ENCODE results near the gene FGGY.
"Not testable (repeated sequence)": the region's sequence is repeated elsewhere in the genome, so short reads cannot be mapped to it uniquely, and the experiment has no call there.

DNA sequence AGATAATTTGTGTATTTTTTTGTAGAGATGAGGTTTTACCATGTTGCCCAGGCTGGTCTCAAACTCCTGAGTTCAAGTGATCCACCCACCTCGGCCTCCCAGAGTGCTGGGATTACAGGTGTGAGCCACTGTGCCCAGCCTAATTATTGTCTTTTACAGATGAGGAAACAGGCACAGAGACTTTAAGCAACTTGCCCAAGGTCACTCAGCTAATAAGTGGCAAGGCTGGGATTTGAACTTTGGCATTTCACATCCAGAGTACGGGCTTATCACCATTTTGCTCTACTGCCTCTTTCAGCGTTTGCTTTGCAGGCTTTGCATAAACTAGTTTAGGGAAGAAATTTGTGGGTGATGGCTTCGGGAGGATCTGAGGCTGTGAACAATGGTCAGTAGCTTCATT is 57.3 kb downstream of the FGGY start:
- not testable (repeated sequence) for TF ChIP-seq POLR2A (IDR thresholded peaks at IDR 0.05)
- TF ChIP-seq, protein P1, sequence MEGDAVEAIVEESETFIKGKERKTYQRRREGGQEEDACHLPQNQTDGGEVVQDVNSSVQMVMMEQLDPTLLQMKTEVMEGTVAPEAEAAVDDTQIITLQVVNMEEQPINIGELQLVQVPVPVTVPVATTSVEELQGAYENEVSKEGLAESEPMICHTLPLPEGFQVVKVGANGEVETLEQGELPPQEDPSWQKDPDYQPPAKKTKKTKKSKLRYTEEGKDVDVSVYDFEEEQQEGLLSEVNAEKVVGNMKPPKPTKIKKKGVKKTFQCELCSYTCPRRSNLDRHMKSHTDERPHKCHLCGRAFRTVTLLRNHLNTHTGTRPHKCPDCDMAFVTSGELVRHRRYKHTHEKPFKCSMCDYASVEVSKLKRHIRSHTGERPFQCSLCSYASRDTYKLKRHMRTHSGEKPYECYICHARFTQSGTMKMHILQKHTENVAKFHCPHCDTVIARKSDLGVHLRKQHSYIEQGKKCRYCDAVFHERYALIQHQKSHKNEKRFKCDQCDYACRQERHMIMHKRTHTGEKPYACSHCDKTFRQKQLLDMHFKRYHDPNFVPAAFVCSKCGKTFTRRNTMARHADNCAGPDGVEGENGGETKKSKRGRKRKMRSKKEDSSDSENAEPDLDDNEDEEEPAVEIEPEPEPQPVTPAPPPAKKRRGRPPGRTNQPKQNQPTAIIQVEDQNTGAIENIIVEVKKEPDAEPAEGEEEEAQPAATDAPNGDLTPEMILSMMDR (IDR thresholded peaks at IDR 0.05 in 4 of 5, conservative IDR thresholded peaks at IDR 0.05 in 1 of 5): not testable (repeated sequence)
